Endothelial cell of umbilical vein (primary cell): Measurements from ENCODE around the gene LHCGR. TPM values are rescaled to one million over a fixed set of nuclear protein-coding genes. Genes with fewer than 3 reads are reported as not detected.

Source experiments
- BruUV-seq: library from RNA; stranded (reverse); fragments of 400-500 nt; replicated peaks from 2 replicates; lab custom pipeline; 2021; lab: Mats Ljungman, UMichigan
- CTCF ChIA-PET: fragments of 300-600, 350-600 bp; sonication (Branson Sonifier 250); formaldehyde crosslinking; loops from one replicate; lab custom pipeline; 2021; ENCODE audit warnings: antibody characterized with exemption, inconsistent platforms; lab: Charles Lee
- POLR2A ChIA-PET: fragments of 300-600, 350-600 bp; sonication (Branson Sonifier 250); formaldehyde crosslinking; loops from one replicate; lab custom pipeline; 2021; ENCODE audit warnings: antibody characterized with exemption, inconsistent platforms; lab: Charles Lee
- DNase-seq: peaks from one replicate; pipeline ENCODE4 v3.0.0-alpha.2; 2011; ENCODE audit warnings: low read depth, low spot score
- FAIRE-seq: peaks from 2 replicates; lab custom pipeline; 2011; peaks lifted over from hg19 to GRCh38; lab: Jason Lieb, UNC
- H2AFZ ChIP-seq: 2 replicates; pipeline ENCODE4 v1.6.0; 2012; ENCODE audit warnings: low read depth, low read length, control low read depth, inconsistent platforms
- H3K27ac ChIP-seq: 2 replicates; pipeline ENCODE4 v1.5.1; 2011; ENCODE audit warnings: low read depth, mild to moderate bottlenecking, control low read depth, low read length, moderate library complexity; ENCODE audit not compliant: insufficient read depth
- H3K27me3 ChIP-seq, 2 experiments: 2 replicates each; pipeline versions ENCODE4 v1.6.0 to v1.6.1; 2011; ENCODE audit warnings: low read length in 2 of 2, mixed read lengths in 1 of 2; ENCODE audit not compliant: control insufficient read depth in 2 of 2, insufficient read depth in 2 of 2
- H3K36me3 ChIP-seq, 2 experiments: 2 replicates in 1 of 2; 3 replicates in 1 of 2; pipeline ENCODE4 v1.5.1; 2011; ENCODE audit warnings: low read length in 2 of 2, mild to moderate bottlenecking in 1 of 2, moderate library complexity in 1 of 2; ENCODE audit not compliant: control insufficient read depth in 2 of 2, insufficient read depth in 2 of 2; ENCODE audit errors: extremely low read depth in 1 of 2
- H3K4me1 ChIP-seq: 3 replicates; pipeline ENCODE4 v1.5.1; 2011; ENCODE audit warnings: mild to moderate bottlenecking, low read length; ENCODE audit not compliant: control insufficient read depth, insufficient read depth; ENCODE audit errors: extremely low read depth
- H3K4me2 ChIP-seq: 2 replicates; pipeline ENCODE4 v1.6.1; 2011; ENCODE audit warnings: low read length, control low read depth, mixed read lengths; ENCODE audit not compliant: insufficient read depth
- H3K4me3 ChIP-seq, 3 experiments: fragments of 200-600 bp in 1 of 3; sonication (generic), shearing (Covaris generic) in 1 of 3; replicated peaks in 1 of 3; 2 replicates each; pipeline ENCODE4 v1.5.1; 2011 to 2016; ENCODE audit warnings: control low read depth in 3 of 3, low read length in 3 of 3, mild to moderate bottlenecking in 2 of 3, inconsistent platforms in 1 of 3, low read depth in 1 of 3, moderate library complexity in 1 of 3; ENCODE audit not compliant: insufficient read depth in 1 of 3
- H3K79me2 ChIP-seq: 2 replicates; pipeline ENCODE4 v1.6.0; 2012; ENCODE audit warnings: low read length, inconsistent platforms; ENCODE audit not compliant: control insufficient read depth, insufficient read depth
- H3K9ac ChIP-seq: replicated peaks from 2 replicates; pipeline ENCODE3; 2011; ENCODE audit warnings: low read length, control low read depth; ENCODE audit not compliant: insufficient read depth; ENCODE audit errors: extremely low read depth
- H3K9me1 ChIP-seq: replicated peaks from 3 replicates; pipeline ENCODE4 v1.6.0; 2011; ENCODE audit warnings: mild to moderate bottlenecking, low read length; ENCODE audit not compliant: control insufficient read depth, insufficient read depth; ENCODE audit errors: extremely low read depth
- H3K9me3 ChIP-seq: replicated peaks from 2 replicates; pipeline ENCODE4 v1.5.1; 2012; ENCODE audit warnings: low read length, inconsistent platforms; ENCODE audit not compliant: control insufficient read depth, insufficient read depth
- H4K20me1 ChIP-seq: replicated peaks from 2 replicates; pipeline ENCODE3; 2011; ENCODE audit warnings: mild to moderate bottlenecking, low read length; ENCODE audit not compliant: control insufficient read depth, insufficient read depth; ENCODE audit errors: extremely low read depth
- CTCF ChIP-seq, 2 donors: IDR thresholded peaks; 1 replicate in 1 of 2; 2 replicates in 1 of 2; pipeline ENCODE4 v1.5.1; 2011; ENCODE audit warnings: low read length in 2 of 2, mild to moderate bottlenecking in 2 of 2, moderate library complexity in 2 of 2, control low read depth in 1 of 2, inconsistent platforms in 1 of 2, low read depth in 1 of 2; ENCODE audit not compliant: insufficient read depth in 1 of 2; ENCODE audit errors: extremely low read depth in 1 of 2
- EZH2 ChIP-seq: IDR thresholded peaks from 2 replicates; pipeline ENCODE4 v1.6.1; 2012; ENCODE audit warnings: borderline replicate concordance, low read depth, mild to moderate bottlenecking, moderate library complexity, low read length, inconsistent platforms; ENCODE audit not compliant: severe bottlenecking
- FOS ChIP-seq: IDR thresholded peaks from 2 replicates; pipeline ENCODE4 v1.6.1; 2011; ENCODE audit warnings: mild to moderate bottlenecking, low read length, moderate library complexity, borderline replicate concordance; ENCODE audit not compliant: insufficient read depth
- GATA2 ChIP-seq: IDR thresholded peaks from 2 replicates; pipeline ENCODE4 v1.7.0; 2011; ENCODE audit warnings: low read depth, mild to moderate bottlenecking, moderate library complexity, mixed read lengths, low read length; ENCODE audit not compliant: insufficient read length, insufficient read depth
- JUN ChIP-seq: IDR thresholded peaks from 2 replicates; pipeline ENCODE4 v1.6.1; 2011; ENCODE audit warnings: borderline replicate concordance, low read depth; ENCODE audit not compliant: insufficient read length, insufficient read depth
- MAX ChIP-seq: IDR thresholded peaks from 2 replicates; pipeline ENCODE4 v1.6.1; 2011; ENCODE audit not compliant: insufficient read depth, insufficient read length
- MYC ChIP-seq: IDR thresholded peaks from one replicate; pipeline ENCODE4 v1.6.1; 2011; ENCODE audit warnings: mild to moderate bottlenecking, low read depth, low read length
- POLR2A ChIP-seq: IDR thresholded peaks from 2 replicates; pipeline ENCODE4 v1.6.1; 2012; ENCODE audit warnings: low read depth, mild to moderate bottlenecking, control low read depth, low read length
- POLR2AphosphoS5 ChIP-seq: IDR thresholded peaks from 2 replicates; pipeline ENCODE4 v1.6.1; 2012; ENCODE audit warnings: low read depth, mild to moderate bottlenecking, control low read depth, low read length, moderate library complexity; ENCODE audit not compliant: insufficient read depth
- dilution Hi-C: fragments of 300-500 bp; cut with MboI; formaldehyde crosslinking; loops from one replicate; pipeline ENCODE4 v1.15.0; 2019; ENCODE audit warnings: low sequenced_read_pairs; ENCODE audit not compliant: extremely low pct_ligation_motif_present
- intact Hi-C: fragments of 100-400 bp; cut with micrococcal nuclease; formaldehyde crosslinking; loops from one replicate; pipeline ENCODE4 v1.10.0; 2022
- polyA plus RNA-seq, 4 experiments: library from polyadenylated mRNA; depleted of rRNA in 3 of 4; stranded (reverse) in 3 of 4; unstranded in 1 of 4; fragments of >200 nt; gene quantifications; 2 replicates each; pipeline versions ENCODE4 v1.2.1 to v1.2.3, GENCODE V29; 2011 to 2012; ENCODE audit warnings: missing spikeins in 1 of 4
- total RNA-seq: library from RNA; stranded (reverse); gene quantifications from 2 replicates; pipeline ENCODE4 v1.2.3, GENCODE V29; 2021

The LHCGR gene
- total and polyA plus RNA-seq, 2 donors (not counting 3 experiments of a cell fraction or from before 2014, with no cell fraction given) = not detected

GRCh38 chr2:48767330-48767729 is 11.8 kb upstream of the LHCGR start:
- POLR2A ChIA-PET = no interaction called here
- no peaks in the 10 kb centered on the region for H3K9me1 ChIP-seq
- H3K4me1 ChIP-seq = no peaks in the 10 kb centered on the region
- H3K36me3 ChIP-seq = no peaks in the 10 kb centered on the region
- CTCF ChIA-PET = no interaction called here
- intact Hi-C loops (no loop called here), dilution Hi-C loops (no loop called here)
- no TSS peak for BruUV-seq
- no peak overlapping the region for H3K27ac ChIP-seq
- no peak overlapping the region for H3K4me2 ChIP-seq
- H3K9ac ChIP-seq = no peak overlapping the region
- no peak overlapping the region for H3K4me3 ChIP-seq
- no peaks in the 10 kb centered on the region for H4K20me1 ChIP-seq
- H2AFZ ChIP-seq = no peak overlapping the region
- no peak for TF ChIP-seq POLR2AphosphoS5
- TF ChIP-seq MAX = no peak
- TF ChIP-seq FOS = no peak
- no peak for TF ChIP-seq JUN
- TF ChIP-seq POLR2A = no peak
- no peak for TF ChIP-seq GATA2
- no peak for TF ChIP-seq CTCF (IDR thresholded peaks at IDR 0.05; ENCODE audit: extremely low read depth in 1 of 2, insufficient read depth in 1 of 2, low read depth in 1 of 2, low read length in 2 of 2)
- no peak for TF ChIP-seq EZH2
- TF ChIP-seq MYC = no peak
- no peaks in the 10 kb centered on the region for H3K79me2 ChIP-seq
- no peaks in the 10 kb centered on the region for H3K9me3 ChIP-seq
- DNase-seq = no peak
- no peaks in the 10 kb centered on the region for H3K27me3 ChIP-seq
- no peak for FAIRE-seq
